ENCODE data around the gene RSL24D1.

The RSL24D1 gene

DNA sequence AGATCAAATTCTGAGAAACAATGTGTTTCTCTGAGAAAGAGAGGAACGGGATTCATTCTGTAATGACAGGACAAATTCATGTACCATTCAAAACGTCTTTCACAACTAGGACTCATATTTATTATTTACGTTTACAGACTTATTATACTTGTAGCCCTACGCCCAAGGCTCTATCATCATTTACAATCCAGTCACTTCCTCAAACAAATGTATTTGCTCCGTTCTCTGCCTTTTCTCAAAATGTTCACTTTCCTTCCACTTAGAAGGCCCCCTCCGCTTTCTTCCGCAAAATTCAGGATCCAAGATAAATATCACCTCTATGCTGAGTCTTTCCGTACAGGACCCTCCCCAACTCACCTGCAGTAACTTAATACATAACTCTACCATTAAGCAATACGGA is 745 bp downstream of the RSL24D1 start:
- DNase-seq (ENCODE audit: low read depth): no peak
- H3K4me3 ChIP-seq (ENCODE audit: low read depth, low read length): peak overlapping the region; percentile 97
- in situ Hi-C loops (cut with HindIII; ENCODE audit: low sequenced_read_pairs): no loop called here
- TF ChIP-seq, protein P1, sequence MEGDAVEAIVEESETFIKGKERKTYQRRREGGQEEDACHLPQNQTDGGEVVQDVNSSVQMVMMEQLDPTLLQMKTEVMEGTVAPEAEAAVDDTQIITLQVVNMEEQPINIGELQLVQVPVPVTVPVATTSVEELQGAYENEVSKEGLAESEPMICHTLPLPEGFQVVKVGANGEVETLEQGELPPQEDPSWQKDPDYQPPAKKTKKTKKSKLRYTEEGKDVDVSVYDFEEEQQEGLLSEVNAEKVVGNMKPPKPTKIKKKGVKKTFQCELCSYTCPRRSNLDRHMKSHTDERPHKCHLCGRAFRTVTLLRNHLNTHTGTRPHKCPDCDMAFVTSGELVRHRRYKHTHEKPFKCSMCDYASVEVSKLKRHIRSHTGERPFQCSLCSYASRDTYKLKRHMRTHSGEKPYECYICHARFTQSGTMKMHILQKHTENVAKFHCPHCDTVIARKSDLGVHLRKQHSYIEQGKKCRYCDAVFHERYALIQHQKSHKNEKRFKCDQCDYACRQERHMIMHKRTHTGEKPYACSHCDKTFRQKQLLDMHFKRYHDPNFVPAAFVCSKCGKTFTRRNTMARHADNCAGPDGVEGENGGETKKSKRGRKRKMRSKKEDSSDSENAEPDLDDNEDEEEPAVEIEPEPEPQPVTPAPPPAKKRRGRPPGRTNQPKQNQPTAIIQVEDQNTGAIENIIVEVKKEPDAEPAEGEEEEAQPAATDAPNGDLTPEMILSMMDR (IDR thresholded peaks at IDR 0.05; ENCODE audit: low read depth, low read length, missing control alignments): no peak

GRCh38 chr15:55194256-55194655 is 2.5 kb downstream of the RSL24D1 start:
- TF ChIP-seq, protein P1 (IDR thresholded peaks at IDR 0.05; ENCODE audit: low read depth, low read length, missing control alignments): no peak
- in situ Hi-C loops (cut with HindIII; ENCODE audit: low sequenced_read_pairs): no loop called here
- no peak for DNase-seq (ENCODE audit: low read depth)
- H3K4me3 ChIP-seq (ENCODE audit: low read depth, low read length): no peak overlapping the region

- no peak for DNase-seq (ENCODE audit: low read depth)
- in situ Hi-C loops (cut with HindIII; ENCODE audit: low sequenced_read_pairs): no loop called here
- H3K4me3 ChIP-seq (ENCODE audit: low read depth, low read length): no peak overlapping the region
- TF ChIP-seq, protein P1 (IDR thresholded peaks at IDR 0.05; ENCODE audit: low read depth, low read length, missing control alignments): no peak
Observed at GRCh38 chr15:55186331-55186730, 10.4 kb downstream of the RSL24D1 start.

GRCh38 chr15:55183679-55184078 is 13.1 kb downstream of the RSL24D1 start:
- in situ Hi-C loops (cut with HindIII; ENCODE audit: low sequenced_read_pairs): no loop called here
- TF ChIP-seq, protein P1 (IDR thresholded peaks at IDR 0.05; ENCODE audit: low read depth, low read length, missing control alignments): no peak
- no peak for DNase-seq (ENCODE audit: low read depth)
- H3K4me3 ChIP-seq (ENCODE audit: low read depth, low read length): no peak overlapping the region

- in situ Hi-C loops (cut with HindIII; ENCODE audit: low sequenced_read_pairs): no loop called here
- TF ChIP-seq, protein P1 (IDR thresholded peaks at IDR 0.05; ENCODE audit: low read depth, low read length, missing control alignments): no peak
Observed at GRCh38 chr15:55179141-55179540, 17.6 kb downstream of the RSL24D1 start.

GRCh38 chr15:55170361-55170760 is 26.4 kb downstream of the RSL24D1 start:
- no peak for DNase-seq (ENCODE audit: low read depth)
- in situ Hi-C loops (cut with HindIII; ENCODE audit: low sequenced_read_pairs): no loop called here
- TF ChIP-seq, protein P1 (IDR thresholded peaks at IDR 0.05; ENCODE audit: low read depth, low read length, missing control alignments): no peak
- H3K4me3 ChIP-seq (ENCODE audit: low read depth, low read length): no peak overlapping the region

More at GRCh38 chr15:55179141-55179540, 17.6 kb downstream of the RSL24D1 start:
- no peak for DNase-seq (ENCODE audit: low read depth)
- no peak overlapping the region for H3K4me3 ChIP-seq (ENCODE audit: low read depth, low read length)

Measured in astrocyte of the cerebellum (primary cell).